EL (cell line): ENCODE data around the gene PEX14.
"Not testable (repeated sequence)": the region's sequence is repeated elsewhere in the genome, so short reads cannot be mapped to it uniquely, and the experiment has no call there.

Source experiments
- DNase-seq: peaks from one replicate; pipeline ENCODE4 v3.0.0-alpha.2; 2016

The PEX14 gene, protein sequence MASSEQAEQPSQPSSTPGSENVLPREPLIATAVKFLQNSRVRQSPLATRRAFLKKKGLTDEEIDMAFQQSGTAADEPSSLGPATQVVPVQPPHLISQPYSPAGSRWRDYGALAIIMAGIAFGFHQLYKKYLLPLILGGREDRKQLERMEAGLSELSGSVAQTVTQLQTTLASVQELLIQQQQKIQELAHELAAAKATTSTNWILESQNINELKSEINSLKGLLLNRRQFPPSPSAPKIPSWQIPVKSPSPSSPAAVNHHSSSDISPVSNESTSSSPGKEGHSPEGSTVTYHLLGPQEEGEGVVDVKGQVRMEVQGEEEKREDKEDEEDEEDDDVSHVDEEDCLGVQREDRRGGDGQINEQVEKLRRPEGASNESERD

DNA sequence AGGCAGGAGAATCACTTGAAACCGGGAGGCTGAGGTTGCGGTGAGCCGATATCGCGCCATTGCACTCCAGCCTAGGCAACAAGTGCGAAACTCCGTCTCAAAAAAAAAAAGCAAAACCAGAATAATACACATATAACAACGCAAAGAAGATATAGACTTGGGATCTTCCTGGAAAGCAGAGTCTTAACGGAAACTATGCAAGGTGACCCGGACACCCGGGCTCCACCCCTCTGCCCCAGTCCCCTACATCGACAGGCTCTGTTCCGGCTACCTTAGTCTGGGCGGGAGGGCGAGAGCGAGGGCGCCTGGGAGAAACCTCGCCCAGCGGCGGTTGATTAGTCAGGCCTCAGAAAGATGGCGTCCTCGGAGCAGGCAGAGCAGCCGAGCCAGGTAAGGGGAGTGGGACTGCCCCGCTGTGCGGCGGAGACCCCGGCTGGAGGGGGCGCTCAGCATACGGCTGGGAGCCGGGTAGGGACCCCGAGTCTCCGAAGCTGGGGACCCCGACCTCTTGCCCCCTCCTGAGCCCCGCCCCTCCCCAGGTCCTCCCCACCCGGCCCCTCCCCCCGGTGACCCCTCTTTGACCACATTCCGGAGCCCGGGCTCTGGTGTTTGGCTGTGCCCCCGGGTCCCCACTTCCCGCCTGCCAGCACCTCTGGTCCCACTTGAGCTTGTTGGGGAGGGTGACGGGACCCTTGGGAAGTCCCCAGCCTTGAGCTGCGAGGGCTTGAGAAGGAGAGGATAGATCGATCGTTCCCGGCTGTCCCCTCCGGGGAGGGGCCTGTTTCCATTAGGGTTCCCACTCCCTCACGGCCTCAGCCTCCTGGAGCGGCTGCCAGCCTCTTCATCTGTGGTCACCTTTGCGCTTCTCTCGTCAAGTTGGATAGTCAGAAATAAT lies at the start of gene PEX14:
PEX14 (plus strand) TSS at position 338 of the 895 bp plus-strand sequence; CDS start at position 355, 17 bp downstream.
- peak; percentile 88 for DNase-seq

DNA sequence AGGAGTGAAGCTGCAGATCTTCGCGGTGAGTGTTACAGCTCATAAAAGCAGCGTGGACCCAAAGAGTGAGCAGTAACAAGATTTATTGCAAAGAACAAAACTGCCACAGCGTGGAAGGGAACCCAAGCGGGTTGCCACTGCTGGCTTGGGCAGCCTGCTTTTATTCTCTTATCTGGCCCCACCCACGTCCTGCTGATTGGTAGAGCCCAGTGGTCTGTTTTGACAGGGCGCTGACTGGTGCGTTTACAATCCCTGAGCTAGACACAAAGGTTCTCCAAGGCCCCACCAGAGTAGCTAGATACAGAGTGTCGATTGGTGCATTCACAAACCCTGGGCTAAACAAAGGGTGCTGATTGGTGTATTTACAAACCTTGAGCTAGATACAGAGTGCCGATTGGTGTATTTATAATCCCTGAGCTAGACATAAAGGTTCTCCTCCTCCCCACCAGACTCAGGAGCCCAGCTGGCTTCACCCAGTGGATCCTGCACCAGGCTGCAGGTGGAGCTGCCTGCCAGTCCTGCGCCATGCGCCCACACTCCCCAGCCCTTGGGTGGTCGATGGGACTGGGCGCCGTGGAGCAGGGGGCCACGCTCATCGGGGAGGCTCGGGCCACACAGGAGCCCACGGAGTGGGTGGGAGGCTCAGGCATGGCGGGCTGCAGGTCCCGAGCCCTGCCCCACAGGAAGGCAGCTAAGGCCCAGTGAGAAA lies 48.8 kb upstream of the PEX14 start:
- not testable (repeated sequence) for DNase-seq

DNA sequence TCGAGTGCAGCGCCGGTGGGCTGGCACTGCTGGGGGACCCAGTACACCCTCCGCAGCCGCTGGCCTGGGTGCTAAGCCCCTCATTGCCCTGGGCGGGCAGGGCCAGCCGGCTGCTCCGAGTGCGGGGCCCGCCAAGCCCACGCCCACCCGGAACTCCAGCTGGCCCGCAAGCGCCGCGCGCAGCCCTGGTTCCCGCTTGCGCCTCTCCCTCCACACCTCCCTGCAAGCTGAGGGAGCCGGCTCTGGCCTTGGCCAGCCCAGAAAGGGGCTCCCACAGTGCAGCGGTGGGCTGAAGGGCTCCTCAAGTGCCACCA lies 48.3 kb upstream of the PEX14 start:
- not testable (repeated sequence) for DNase-seq

DNA sequence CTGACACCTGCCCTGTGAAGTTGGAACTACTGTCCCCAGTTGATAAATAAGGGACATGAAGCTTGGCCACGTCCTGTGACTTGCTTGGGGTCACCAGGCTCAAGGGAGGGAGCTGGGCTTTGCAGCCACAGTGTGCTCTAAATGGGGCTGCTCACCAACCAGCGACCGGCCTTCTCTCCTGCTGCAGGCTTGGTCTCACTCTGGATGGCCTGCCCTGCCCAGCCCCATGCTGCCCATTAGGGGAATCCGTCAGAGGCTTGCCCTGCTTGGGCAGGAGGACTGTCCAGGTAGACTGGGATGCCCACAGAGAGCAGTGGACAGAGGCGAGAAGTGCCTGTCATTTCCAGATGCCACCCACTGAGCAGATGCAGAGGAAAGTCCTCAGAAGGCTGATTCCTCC lies 45.8 kb upstream of the PEX14 start:
- DNase-seq: no peak

DNA sequence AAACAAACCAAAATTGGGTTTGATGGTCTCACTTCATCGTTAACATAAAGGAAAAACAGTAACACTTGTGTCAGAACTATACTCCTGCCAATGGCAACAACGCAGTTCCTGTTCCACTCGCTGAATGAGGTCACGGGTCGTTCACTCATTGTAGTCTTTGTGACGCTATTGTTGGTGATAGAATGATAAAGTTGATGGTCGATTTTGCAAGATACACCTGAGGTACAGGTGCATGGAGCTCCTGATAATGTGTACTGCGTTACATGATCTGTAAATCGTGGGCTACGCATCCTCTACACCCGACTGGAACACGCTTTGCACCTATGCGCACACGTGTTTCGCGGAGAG lies 44.9 kb upstream of the PEX14 start:
- peak; percentile 15 for DNase-seq

DNA sequence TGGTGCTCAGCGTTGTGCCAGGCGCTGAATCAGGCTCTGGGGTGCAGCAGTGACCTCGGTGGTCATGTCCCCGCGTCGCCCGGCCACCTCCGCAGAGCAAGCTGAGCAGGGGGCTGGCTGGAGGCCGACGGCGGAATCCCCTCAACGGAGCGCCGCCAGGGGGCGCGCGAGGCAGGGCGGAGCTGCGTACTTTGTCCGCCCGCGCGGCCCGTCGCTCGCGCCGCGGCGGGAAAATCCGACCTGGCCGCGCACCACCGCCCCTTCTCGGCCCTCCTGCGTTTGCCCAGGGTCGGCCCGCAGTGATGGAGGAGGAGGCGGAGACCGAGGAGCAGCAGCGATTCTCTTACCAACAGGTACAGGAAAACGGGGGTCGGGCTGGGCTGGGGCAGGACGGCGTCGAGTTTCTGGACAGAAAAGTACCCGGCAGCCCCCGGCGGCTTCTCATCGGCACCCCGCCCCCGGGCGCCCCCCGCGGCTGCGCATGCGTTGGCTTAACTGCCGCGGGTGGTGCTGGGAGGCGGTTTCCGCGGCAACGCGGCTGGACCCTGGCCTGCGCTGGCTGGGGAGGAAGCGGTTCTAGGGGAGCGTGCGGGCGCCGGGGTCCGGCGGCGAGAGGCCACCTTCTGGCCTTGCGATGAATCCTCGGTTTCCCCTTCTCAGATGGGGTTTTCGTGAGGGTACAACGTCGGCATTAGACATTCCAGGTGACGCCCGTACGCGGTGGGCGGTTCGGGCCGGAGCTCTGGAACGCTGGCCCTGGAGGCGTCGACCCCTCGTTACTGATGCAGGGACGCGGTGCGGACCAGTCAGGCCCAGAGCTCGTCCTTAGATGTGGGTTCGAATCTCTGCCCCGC lies 44.3 kb upstream of the PEX14 start, which contains the start of gene CENPS:
CENPS (plus strand) TSS at position 218 of the 854 bp plus-strand sequence; CDS start at position 303, 85 bp downstream.
- DNase-seq: peak; percentile 90

DNA sequence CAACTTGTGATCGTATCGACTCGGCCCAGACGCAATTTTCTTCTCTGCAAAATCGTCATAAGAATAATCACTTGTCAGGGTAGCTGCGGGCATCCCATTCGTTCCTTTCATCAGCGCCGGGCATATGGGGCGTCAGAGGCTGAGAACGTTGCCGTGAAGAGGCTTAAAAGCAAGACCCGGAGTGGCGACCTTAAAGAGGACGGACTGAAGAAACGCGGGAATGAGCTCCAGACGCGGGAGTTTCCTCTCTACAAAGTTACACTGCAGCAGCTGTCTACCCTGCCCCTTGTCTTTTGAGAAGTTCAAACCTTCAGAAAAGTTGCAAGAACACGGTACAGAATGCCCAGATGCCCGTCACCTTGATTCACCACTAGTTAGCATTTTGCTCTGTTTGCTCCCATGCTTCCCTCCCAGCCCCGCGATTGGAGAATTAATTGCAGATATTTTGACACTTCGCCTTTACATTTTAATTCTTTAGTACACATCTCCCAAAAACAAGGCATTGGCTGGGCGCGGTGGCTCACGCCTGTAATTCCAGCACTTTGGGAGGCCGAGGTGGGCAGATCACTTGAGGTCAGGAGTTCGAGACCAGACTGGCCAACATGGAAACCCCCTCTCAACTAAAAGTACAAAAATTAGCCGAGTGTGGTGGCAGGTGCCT lies 43.5 kb upstream of the PEX14 start:
- peak; percentile 45 for DNase-seq

DNA sequence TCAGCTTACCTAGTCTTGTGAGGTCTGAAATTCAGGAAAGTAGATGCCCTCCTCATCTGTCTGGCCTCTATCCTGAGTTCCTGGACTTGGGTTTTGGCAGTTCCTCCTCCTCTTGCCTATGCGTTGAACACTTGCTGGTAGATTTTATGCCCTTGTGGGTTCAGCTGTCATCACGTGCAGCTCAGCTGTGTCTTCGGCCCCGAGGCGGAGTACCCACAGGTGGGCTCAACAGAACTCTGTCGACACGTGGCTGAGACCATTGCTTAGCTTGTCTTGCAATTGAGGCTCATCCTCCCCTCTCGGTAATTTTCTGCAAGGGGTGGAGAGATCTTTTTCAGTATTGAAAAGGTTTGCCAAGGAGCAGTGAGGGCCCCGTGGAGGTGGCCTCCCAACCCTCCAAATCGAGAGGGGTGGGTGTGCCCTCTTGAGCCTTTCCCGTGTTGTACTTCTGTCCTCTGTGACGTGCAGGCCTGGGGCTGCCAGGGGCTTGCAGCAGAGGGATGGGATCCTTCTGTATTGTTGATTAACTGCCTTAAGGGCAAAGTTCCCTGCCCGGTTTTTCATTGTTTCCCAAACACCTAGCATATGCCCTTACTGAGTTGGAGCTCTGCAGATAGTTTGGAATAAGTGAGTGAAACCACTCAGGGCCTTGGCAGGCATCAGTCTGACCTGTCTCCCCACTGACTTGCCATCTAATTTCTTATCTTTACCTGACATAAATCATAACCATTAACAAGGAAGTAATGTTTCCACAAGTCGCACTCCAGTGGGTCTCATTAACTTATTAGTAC lies 41.6 kb upstream of the PEX14 start:
- no peak for DNase-seq

DNA sequence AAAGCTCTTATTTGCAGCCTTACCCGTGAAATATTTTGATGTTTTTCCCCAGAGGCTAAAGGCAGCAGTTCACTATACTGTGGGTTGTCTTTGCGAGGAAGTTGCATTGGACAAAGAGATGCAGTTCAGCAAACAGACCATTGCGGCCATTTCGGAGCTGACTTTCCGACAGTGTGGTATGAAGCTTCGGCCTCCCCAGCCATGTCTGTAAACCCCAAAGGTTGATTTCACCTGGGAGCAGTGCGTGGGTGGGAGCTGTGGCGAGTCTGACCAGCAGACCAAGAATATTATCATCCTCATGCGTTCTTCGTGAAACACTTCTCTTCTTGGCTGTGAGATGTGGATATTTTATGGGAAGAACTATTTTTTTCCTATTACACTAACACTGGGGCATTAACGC lies 41.0 kb upstream of the PEX14 start:
- no peak for DNase-seq

DNA sequence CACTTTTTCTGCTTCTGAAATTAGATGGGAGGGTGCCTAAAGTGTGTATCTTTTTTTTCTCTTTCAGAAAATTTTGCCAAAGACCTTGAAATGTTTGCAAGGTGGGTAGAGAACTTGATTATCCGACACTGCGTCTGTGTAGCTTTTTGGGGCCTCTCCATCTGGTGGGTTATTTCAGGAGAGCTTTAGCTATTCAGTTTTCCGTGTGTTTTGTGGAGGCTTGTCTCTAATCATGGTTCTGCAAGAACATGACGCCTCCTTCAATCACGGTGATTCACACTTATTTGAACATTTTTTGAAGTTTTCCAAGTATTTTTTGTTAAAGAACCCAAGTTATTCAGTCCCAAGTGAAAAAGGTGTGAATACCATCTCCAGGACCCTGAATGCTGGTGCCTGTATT lies 40.2 kb upstream of the PEX14 start:
- DNase-seq: no peak

DNA sequence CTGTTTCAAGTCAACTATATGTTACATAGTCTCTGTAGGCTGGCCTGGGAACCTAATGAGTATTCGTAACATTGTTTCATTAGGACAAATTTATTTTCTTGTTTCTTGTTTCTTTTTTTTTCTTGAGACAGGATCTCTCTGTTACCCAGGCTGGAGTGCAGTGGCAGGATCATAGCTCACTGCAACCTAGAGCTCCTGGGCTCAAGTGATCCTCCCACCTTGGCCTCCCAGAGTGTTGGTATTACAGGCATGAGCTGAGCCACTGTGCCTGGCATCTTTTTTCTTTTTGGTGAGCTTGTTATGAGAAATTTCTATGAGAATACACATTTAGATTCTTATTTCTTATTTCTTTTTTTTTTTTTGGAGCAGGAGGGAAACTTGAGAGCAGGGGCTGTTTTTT lies 37.7 kb upstream of the PEX14 start:
- DNase-seq: no peak

DNA sequence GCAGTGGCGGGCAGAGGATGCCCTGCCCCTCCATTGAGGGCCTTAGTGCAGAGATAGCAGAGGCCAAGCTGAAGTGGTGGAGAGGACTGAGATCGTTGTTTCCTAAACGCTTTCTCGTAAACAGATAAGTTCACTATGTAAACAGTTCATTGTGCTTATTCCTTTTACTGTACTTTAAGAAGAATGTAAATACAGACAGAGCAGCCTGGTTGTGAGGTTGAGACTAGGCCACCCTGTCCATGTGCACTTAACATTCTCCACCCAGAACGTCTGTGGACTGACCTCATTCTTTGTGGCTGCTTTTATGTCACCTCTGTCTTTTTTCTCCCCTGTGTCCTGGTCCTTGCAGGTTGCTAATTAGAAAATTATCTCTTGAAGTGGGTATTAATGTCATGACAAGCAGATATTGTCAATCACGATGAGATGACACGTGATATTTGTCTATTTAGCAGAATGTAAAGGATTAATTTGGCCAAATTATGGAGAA lies 36.0 kb upstream of the PEX14 start:
- no peak for DNase-seq

DNA sequence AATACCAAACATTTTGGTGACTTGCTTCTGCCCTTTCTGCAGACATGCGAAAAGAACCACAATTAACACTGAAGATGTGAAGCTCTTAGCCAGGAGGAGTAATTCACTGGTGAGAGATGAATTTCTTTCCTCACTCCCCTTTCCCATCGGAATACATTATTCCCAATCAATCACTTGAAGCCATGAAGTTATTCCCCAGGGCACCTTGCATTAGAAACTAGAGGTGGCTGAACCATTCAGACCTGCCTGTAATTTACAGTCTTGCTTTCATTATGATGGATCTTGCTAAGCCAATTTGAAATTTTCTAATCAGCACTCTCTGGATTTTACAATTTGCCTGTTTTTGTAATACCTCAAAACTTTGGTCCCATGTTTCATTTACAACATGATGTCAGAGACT lies 34.4 kb upstream of the PEX14 start:
- no peak for DNase-seq

DNA sequence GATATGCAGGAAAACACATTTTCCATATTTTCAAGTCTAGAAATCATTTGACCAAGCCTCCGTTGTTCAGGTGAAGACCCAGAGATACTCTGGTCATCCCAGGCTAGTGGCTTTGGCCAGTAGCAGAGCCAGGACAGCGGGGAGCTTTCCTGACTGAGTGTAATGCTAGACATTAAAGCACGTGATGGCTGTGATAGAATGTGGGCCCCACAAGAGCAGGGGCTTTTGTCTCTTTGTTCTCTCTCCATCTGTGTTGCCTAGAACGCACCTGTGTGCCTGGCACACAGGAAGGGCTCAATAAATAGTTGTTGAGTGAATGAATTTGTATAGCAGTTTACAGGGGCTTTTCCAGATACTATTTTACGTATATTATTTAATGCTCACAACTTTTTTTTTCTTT lies 34.0 kb upstream of the PEX14 start:
- no peak for DNase-seq

DNA sequence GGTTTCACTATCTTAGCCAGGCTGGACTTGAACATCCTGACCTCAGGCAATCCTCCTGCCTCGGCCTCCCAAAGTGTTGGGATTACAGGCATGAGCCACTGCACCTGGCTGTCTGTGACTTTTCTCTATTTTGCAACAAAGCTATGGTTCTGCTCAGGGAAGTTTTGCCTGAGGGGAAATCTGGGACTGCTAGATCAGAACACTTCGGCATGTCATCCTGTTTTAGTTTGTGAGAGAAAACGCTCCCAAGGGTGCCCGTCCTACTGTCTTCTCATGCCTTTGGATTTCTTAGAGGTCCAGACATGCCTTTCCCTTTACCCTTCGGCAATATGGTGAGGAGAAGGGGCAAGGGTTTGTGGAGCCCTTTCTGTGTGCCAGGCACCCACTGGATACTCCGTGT lies 30.5 kb upstream of the PEX14 start:
- DNase-seq: no peak

DNA sequence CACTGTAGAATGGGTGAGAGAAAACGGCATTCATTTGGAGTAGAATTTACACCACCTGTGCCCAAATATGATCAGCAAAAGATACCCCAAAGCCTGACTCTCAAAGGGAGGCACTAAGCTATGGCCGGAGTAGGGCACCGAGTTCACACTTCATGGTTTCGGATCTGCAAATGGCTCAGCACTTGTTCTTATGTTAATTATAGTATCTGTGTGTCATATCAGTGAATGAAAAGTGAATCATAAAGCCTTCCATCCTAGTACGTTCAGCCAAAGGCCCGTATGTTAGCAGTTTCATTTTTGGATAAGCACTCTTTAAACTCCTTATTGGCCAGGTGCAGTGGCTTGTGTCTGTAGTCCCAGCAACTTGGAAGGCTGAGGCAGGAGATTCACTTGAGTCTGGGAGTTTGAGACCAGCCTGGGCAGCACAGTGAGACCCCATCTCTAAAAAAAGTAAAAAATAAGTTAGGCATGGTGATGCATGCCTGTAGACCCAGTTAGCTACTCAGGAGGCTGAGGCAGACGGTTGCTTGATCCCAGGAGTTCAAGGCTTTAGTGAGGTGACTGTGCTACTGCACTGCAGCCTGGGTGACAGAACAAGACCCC lies 29.9 kb upstream of the PEX14 start:
- DNase-seq: no peak

DNA sequence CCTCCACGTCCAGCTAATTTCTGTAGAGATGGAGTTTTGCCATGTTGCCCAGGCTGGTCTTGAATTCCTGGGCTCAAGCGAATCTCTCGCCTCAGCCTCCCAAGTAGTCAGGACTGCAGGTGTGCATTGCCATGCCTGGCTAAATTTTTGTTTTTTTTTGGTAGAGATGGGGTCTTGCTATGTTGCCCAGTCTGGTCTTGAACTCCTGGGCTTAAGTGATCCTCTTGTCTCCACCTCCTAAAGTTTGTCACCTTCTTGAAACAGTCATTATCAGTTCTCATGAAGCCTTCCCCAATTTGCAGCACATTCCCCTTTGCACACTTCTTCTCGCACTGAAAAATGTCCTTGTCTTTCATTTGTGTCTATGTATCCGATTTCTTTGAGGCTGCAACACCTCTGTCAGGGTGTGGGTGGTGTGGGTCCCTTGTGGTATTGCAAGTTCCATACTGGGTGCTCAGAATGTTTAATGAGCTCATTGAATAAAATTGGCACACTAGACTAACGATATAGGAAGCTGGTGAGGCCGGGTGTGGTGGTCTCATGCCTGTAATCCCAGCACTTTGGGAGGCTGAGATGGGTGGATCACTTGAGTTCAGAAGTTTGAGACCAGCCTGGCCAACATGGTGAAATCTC lies 27.8 kb upstream of the PEX14 start:
- no peak for DNase-seq

DNA sequence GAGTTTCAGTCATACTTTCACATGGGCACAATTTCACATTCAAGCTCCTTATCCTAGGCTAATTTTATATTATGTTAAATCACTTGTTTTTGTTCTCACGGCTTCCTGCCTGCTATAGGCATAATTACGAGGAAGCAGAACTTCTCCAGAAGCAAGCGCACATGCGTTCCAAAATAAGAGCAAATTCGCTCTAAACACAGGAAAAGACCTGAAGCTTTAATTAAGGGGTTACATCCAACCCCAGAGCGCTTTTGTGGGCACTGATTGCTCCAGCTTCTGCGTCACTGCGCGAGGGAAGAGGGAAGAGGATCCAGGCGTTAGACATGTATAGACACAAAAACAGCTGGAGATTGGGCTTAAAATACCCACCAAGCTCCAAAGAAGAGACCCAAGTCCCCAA lies 25.0 kb upstream of the PEX14 start, which contains the start of gene CORT:
CORT (plus strand) TSS at position 281 of the 400 bp plus-strand sequence. CDS start 193 bp downstream, outside the sequence.
- DNase-seq: no peak

DNA sequence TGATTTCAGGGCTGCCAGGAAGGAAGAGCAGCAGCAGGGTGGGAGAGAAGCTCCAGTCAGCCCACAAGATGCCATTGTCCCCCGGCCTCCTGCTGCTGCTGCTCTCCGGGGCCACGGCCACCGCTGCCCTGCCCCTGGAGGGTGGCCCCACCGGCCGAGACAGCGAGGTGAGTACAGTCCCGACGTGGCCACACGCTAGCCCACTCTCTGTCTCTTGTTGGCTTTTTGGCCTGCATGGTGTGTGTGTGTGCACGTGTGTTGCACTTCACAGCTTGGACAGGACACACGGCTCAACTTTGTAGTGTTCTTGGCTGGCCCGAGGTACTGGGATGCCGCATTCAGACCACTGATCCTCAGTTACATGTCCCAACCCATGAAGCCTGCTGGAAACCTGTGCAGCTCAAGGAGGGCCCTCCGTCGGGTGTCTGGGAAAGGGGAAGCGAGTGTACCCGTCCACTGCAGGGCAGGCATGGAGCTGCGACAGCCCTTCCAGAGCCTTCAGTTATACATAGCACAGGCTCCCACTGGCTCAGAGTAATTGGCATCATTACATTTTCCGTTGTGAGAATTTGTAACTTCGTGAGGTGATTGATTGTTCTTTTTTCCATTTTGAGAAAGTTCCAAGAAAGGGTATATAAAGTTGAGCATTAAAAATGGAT lies 24.5 kb upstream of the PEX14 start:
- DNase-seq: no peak
